CD4-positive, alpha-beta memory T cell (primary cell): Measurements from ENCODE around the gene MPP1. TPM values are rescaled to one million over a fixed set of nuclear protein-coding genes. Genes with fewer than 3 reads are reported as not detected.

Experiments
- CTCF ChIA-PET: fragments of 350-600 bp; sonication (Branson Sonifier 250); formaldehyde crosslinking; loops from one replicate; lab custom pipeline; 2021; ENCODE audit warnings: inconsistent platforms; ENCODE audit not compliant: partially characterized antibody; lab: Charles Lee
- POLR2A ChIA-PET: fragments of 350-600 bp; sonication (Branson Sonifier 250); formaldehyde crosslinking; loops from one replicate; lab custom pipeline; 2021; ENCODE audit not compliant: partially characterized antibody; lab: Charles Lee
- DNase-seq, 5 donors: peaks; one replicate each; pipeline versions ENCODE4 v3.0.0 to v3.0.0-alpha.2; 2020 to 2022; ENCODE audit warnings: mixed read lengths in 1 of 5
- H3K27ac ChIP-seq: one replicate; pipeline ENCODE4 v1.7.0; 2013; ENCODE audit warnings: low read depth, low read length
- H3K27me3 ChIP-seq: 2 replicates; pipeline ENCODE4 v1.7.0; 2013; ENCODE audit warnings: mild to moderate bottlenecking, low read length, moderate library complexity; ENCODE audit not compliant: insufficient read depth
- H3K36me3 ChIP-seq: 2 replicates; pipeline ENCODE4 v1.7.0; 2013; ENCODE audit warnings: mild to moderate bottlenecking, low read length, moderate library complexity; ENCODE audit not compliant: insufficient read depth
- H3K4me1 ChIP-seq: 2 replicates; pipeline ENCODE4 v1.7.0; 2013; ENCODE audit warnings: mild to moderate bottlenecking, low read length, moderate library complexity; ENCODE audit not compliant: insufficient read depth
- H3K4me3 ChIP-seq, 2 donors: one replicate each; pipeline ENCODE4 v1.7.0; 2013; ENCODE audit warnings: low read length in 2 of 2, mild to moderate bottlenecking in 1 of 2
- H3K9me3 ChIP-seq, 2 donors: one replicate each; pipeline ENCODE4 v1.7.0; 2013; ENCODE audit warnings: low read length in 2 of 2, control low read depth in 1 of 2; ENCODE audit not compliant: control insufficient read depth in 1 of 2
- H3K27ac Mint-ChIP-seq, 7 donors: one replicate each; pipeline ENCODE4 v1.8.0; 2020 to 2021; ENCODE audit warnings: mixed read lengths in 7 of 7, mild to moderate bottlenecking in 6 of 7, inconsistent platforms in 3 of 7, moderate library complexity in 3 of 7
- H3K27me3 Mint-ChIP-seq, 2 donors: one replicate each; pipeline ENCODE4 v1.8.0; 2020 to 2021; ENCODE audit warnings: mixed read lengths in 2 of 2
- H3K36me3 Mint-ChIP-seq, 2 donors: one replicate each; pipeline ENCODE4 v1.8.0; 2020 to 2021; ENCODE audit warnings: mixed read lengths in 2 of 2, inconsistent platforms in 1 of 2, mild to moderate bottlenecking in 1 of 2
- H3K4me1 Mint-ChIP-seq, 4 donors: one replicate each; pipeline ENCODE4 v1.8.0; 2020 to 2021; ENCODE audit warnings: mixed read lengths in 4 of 4, mild to moderate bottlenecking in 1 of 4
- H3K4me3 Mint-ChIP-seq, 8 donors: one replicate each; pipeline ENCODE4 v1.8.0; 2020 to 2021; ENCODE audit warnings: mixed read lengths in 8 of 8, mild to moderate bottlenecking in 7 of 8, moderate library complexity in 6 of 8, inconsistent platforms in 3 of 8
- H3K9me3 Mint-ChIP-seq, 8 donors: one replicate each; pipeline ENCODE4 v1.8.0; 2020 to 2021; ENCODE audit warnings: mixed read lengths in 8 of 8, mild to moderate bottlenecking in 5 of 8, inconsistent platforms in 3 of 8, moderate library complexity in 1 of 8
- intact Hi-C: fragments of 100-400 bp; cut with micrococcal nuclease; formaldehyde crosslinking; loops from one replicate; pipeline ENCODE4 v1.15.1; 2023
- polyA plus RNA-seq, 2 donors: library from polyadenylated mRNA; unstranded; fragments of 300-500 nt; fragmentation: Illumina TruSeq; gene quantifications; one replicate each; pipeline ENCODE4 v1.2.3, GENCODE V29; 2021
- total RNA-seq, 2 experiments: library from RNA; stranded (reverse); gene quantifications; one replicate each; pipeline ENCODE4 v1.2.3, GENCODE V29; 2021

MPP1 gene
- total and polyA plus RNA-seq, 4 experiments from 2014 or later: 10.6 to 14.7 (median 11.8) TPM

- Histone ChIP-seq H3K4me3 (no peak overlapping the region), H3K4me1 (peaks cover 16% of the 10 kb centered on the region), H3K9me3 (no peaks in the 10 kb centered on the region), H3K36me3 (no peaks in the 10 kb centered on the region), H3K27ac (no peak overlapping the region), H3K27me3 (no peaks in the 10 kb centered on the region)
- ChIA-PET POLR2A (no interaction called here), CTCF (no interaction called here)
- intact Hi-C loops: no loop called here
- Mint-ChIP-seq H3K4me3 (no peak overlapping the region), H3K4me1 (peaks cover 7 to 25% (median 9%) of the 10 kb centered on the region in 4 donors), H3K27me3 (no peaks in the 10 kb centered on the region), H3K36me3 (no peaks in the 10 kb centered on the region), H3K27ac (peak overlapping the region in 1 of 7 donors; percentile 72), H3K9me3 (no peaks in the 10 kb centered on the region)
- no peak for DNase-seq
Measured at GRCh38 chrX:154800478-154801210, 4.6 kb downstream of the MPP1 start.

GRCh38 chrX:154799556-154800348 is 5.5 kb downstream of the MPP1 start:
- no peaks in the 10 kb centered on the region for H3K9me3 ChIP-seq
- H3K36me3 ChIP-seq: no peaks in the 10 kb centered on the region
- peaks cover 14% of the 10 kb centered on the region for H3K4me1 ChIP-seq
- no peak overlapping the region for H3K4me3 ChIP-seq
- POLR2A ChIA-PET: no interaction called here
- H3K27me3 Mint-ChIP-seq: no peaks in the 10 kb centered on the region
- H3K4me1 Mint-ChIP-seq: peaks cover 6 to 25% (median 8%) of the 10 kb centered on the region in 4 donors
- H3K9me3 Mint-ChIP-seq: no peaks in the 10 kb centered on the region
- no peak for DNase-seq
- no peaks in the 10 kb centered on the region for H3K27me3 ChIP-seq
- no peak overlapping the region for H3K4me3 Mint-ChIP-seq
- H3K36me3 Mint-ChIP-seq: no peaks in the 10 kb centered on the region
- intact Hi-C loops: no loop called here
- H3K27ac Mint-ChIP-seq: no peak overlapping the region
- CTCF ChIA-PET: no interaction called here
- no peak overlapping the region for H3K27ac ChIP-seq

GRCh38 chrX:154797006-154797405 is 8.3 kb downstream of the MPP1 start:
- no peaks in the 10 kb centered on the region for H3K27me3 ChIP-seq
- H3K4me3 ChIP-seq: no peak overlapping the region
- peaks cover 2% of the 10 kb centered on the region for H3K4me1 ChIP-seq
- ChIA-PET POLR2A (no interaction called here), CTCF (no interaction called here)
- no peaks in the 10 kb centered on the region for H3K9me3 ChIP-seq
- Mint-ChIP-seq H3K27me3 (no peaks in the 10 kb centered on the region), H3K9me3 (no peaks in the 10 kb centered on the region), H3K27ac (no peak overlapping the region), H3K4me3 (no peak overlapping the region), H3K36me3 (no peaks in the 10 kb centered on the region), H3K4me1 (peaks cover 0 to 13% (median 2%) of the 10 kb centered on the region in 4 donors)
- DNase-seq: no peak
- intact Hi-C loops: no loop called here
- H3K27ac ChIP-seq: no peak overlapping the region
- no peaks in the 10 kb centered on the region for H3K36me3 ChIP-seq

GRCh38 chrX:154795016-154795415 is 10.3 kb downstream of the MPP1 start:
- CTCF ChIA-PET: interaction anchor here (1.0 kb wide), 1 partner anchor 11 kb away, joined by 3 read pairs; no protein-coding TSS in a partner anchor
- intact Hi-C loops: no loop called here
- H3K27ac Mint-ChIP-seq: no peak overlapping the region
- Histone ChIP-seq H3K27me3 (no peaks in the 10 kb centered on the region), H3K9me3 (no peaks in the 10 kb centered on the region), H3K36me3 (no peaks in the 10 kb centered on the region), H3K4me3 (no peak overlapping the region), H3K4me1 (no peaks in the 10 kb centered on the region), H3K27ac (no peak overlapping the region)
- no peak overlapping the region for H3K4me3 Mint-ChIP-seq
- H3K9me3 Mint-ChIP-seq: no peaks in the 10 kb centered on the region
- DNase-seq: no peak
- POLR2A ChIA-PET: no interaction called here
- peaks cover 0 to 1% of the 10 kb centered on the region in 2 donors for H3K36me3 Mint-ChIP-seq
- no peaks in the 10 kb centered on the region for H3K27me3 Mint-ChIP-seq
- H3K4me1 Mint-ChIP-seq: peaks cover 0 to 8% (median 1%) of the 10 kb centered on the region in 4 donors

GRCh38 chrX:154793084-154793795 is 12.0 kb downstream of the MPP1 start:
- no peak overlapping the region for H3K27ac ChIP-seq
- no peaks in the 10 kb centered on the region for H3K27me3 ChIP-seq
- H3K4me3 ChIP-seq: no peak overlapping the region
- ChIA-PET POLR2A (no interaction called here), CTCF (no interaction called here)
- peaks cover 0 to 1% of the 10 kb centered on the region in 2 donors for H3K36me3 Mint-ChIP-seq
- no peaks in the 10 kb centered on the region for H3K4me1 Mint-ChIP-seq
- no peaks in the 10 kb centered on the region for H3K9me3 Mint-ChIP-seq
- H3K4me1 ChIP-seq: no peaks in the 10 kb centered on the region
- H3K27ac Mint-ChIP-seq: no peak overlapping the region
- no peak overlapping the region for H3K4me3 Mint-ChIP-seq
- H3K27me3 Mint-ChIP-seq: no peaks in the 10 kb centered on the region
- H3K36me3 ChIP-seq: no peaks in the 10 kb centered on the region
- H3K9me3 ChIP-seq: no peaks in the 10 kb centered on the region
- no peak for DNase-seq
- intact Hi-C loops: no loop called here

- no peaks in the 10 kb centered on the region for H3K4me1 Mint-ChIP-seq
- H3K27me3 Mint-ChIP-seq: no peaks in the 10 kb centered on the region
- POLR2A ChIA-PET: no interaction called here
- H3K4me3 Mint-ChIP-seq: no peak overlapping the region
- no peak overlapping the region for H3K27ac ChIP-seq
- H3K9me3 Mint-ChIP-seq: no peaks in the 10 kb centered on the region
- H3K36me3 ChIP-seq: no peaks in the 10 kb centered on the region
- H3K4me3 ChIP-seq: no peak overlapping the region
- intact Hi-C loops: no loop called here
- peaks cover 0 to 1% of the 10 kb centered on the region in 2 donors for H3K36me3 Mint-ChIP-seq
- no peaks in the 10 kb centered on the region for H3K4me1 ChIP-seq
- DNase-seq: no peak
- H3K27me3 ChIP-seq: no peaks in the 10 kb centered on the region
- H3K27ac Mint-ChIP-seq: no peak overlapping the region
- H3K9me3 ChIP-seq: no peaks in the 10 kb centered on the region
- CTCF ChIA-PET: no interaction called here
Measured at GRCh38 chrX:154791939-154792338, 13.3 kb downstream of the MPP1 start.

- Histone ChIP-seq H3K27me3 (no peaks in the 10 kb centered on the region), H3K4me1 (no peaks in the 10 kb centered on the region), H3K36me3 (no peaks in the 10 kb centered on the region), H3K9me3 (no peaks in the 10 kb centered on the region), H3K27ac (no peak overlapping the region), H3K4me3 (no peak overlapping the region)
- H3K27me3 Mint-ChIP-seq: no peaks in the 10 kb centered on the region
- no peaks in the 10 kb centered on the region for H3K4me1 Mint-ChIP-seq
- H3K27ac Mint-ChIP-seq: no peak overlapping the region
- no peaks in the 10 kb centered on the region for H3K9me3 Mint-ChIP-seq
- H3K36me3 Mint-ChIP-seq: peaks cover 0 to 1% of the 10 kb centered on the region in 2 donors
- no peak overlapping the region for H3K4me3 Mint-ChIP-seq
- CTCF ChIA-PET: no interaction called here
- POLR2A ChIA-PET: no interaction called here
- no peak for DNase-seq
- intact Hi-C loops: no loop called here
Measured at GRCh38 chrX:154791467-154791866, 13.8 kb downstream of the MPP1 start.
